ENCODE data around the gene GPR39.

The GPR39 gene

GRCh38 chr2:132562245-132562644 lies 145.6 kb downstream of the GPR39 start:
- no peaks in the 10 kb centered on the region for H3K27me3 ChIP-seq (ENCODE audit: control insufficient read depth, low read length)
- H3K4me2 ChIP-seq (ENCODE audit: low read length): no peak overlapping the region
- no peaks in the 10 kb centered on the region for H3K36me3 ChIP-seq (ENCODE audit: control insufficient read depth, low read length)
- H3F3A ChIP-seq (ENCODE audit: control insufficient read depth, insufficient read depth): no peaks in the 10 kb centered on the region
- no peak overlapping the region for H3K27ac ChIP-seq (ENCODE audit: low read depth, low read length)
- H3K9me2 ChIP-seq (replicated peaks; ENCODE audit: control insufficient read depth, low read length): no peaks in the 10 kb centered on the region
- no peaks in the 10 kb centered on the region for H3K4me1 ChIP-seq (ENCODE audit: control insufficient read depth, low read length)
- no peaks in the 10 kb centered on the region for H3K79me2 ChIP-seq (ENCODE audit: control insufficient read depth, low read length)
- no peaks in the 10 kb centered on the region for H3K9me3 ChIP-seq (ENCODE audit: control insufficient read depth, insufficient read depth, low read length)
- no peak overlapping the region for H3K4me3 ChIP-seq (ENCODE audit: low read length)
- no peak for TF ChIP-seq EZH2phosphoT487 (IDR thresholded peaks at IDR 0.05; ENCODE audit: borderline replicate concordance, low read length)
- TF ChIP-seq, protein P1, sequence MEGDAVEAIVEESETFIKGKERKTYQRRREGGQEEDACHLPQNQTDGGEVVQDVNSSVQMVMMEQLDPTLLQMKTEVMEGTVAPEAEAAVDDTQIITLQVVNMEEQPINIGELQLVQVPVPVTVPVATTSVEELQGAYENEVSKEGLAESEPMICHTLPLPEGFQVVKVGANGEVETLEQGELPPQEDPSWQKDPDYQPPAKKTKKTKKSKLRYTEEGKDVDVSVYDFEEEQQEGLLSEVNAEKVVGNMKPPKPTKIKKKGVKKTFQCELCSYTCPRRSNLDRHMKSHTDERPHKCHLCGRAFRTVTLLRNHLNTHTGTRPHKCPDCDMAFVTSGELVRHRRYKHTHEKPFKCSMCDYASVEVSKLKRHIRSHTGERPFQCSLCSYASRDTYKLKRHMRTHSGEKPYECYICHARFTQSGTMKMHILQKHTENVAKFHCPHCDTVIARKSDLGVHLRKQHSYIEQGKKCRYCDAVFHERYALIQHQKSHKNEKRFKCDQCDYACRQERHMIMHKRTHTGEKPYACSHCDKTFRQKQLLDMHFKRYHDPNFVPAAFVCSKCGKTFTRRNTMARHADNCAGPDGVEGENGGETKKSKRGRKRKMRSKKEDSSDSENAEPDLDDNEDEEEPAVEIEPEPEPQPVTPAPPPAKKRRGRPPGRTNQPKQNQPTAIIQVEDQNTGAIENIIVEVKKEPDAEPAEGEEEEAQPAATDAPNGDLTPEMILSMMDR (IDR thresholded peaks at IDR 0.05; ENCODE audit: low read depth, low read length, poor library complexity, severe bottlenecking): no peak
- no peaks in the 10 kb centered on the region for H4K20me1 ChIP-seq (ENCODE audit: control insufficient read depth, insufficient read depth, low read depth, low read length)

- no peak overlapping the region for H3K4me2 ChIP-seq (ENCODE audit: low read length)
- H3K4me1 ChIP-seq (ENCODE audit: control insufficient read depth, low read length): no peaks in the 10 kb centered on the region
- H3K4me3 ChIP-seq (ENCODE audit: low read length): no peak overlapping the region
- no peaks in the 10 kb centered on the region for H3F3A ChIP-seq (ENCODE audit: control insufficient read depth, insufficient read depth)
- H4K20me1 ChIP-seq (ENCODE audit: control insufficient read depth, insufficient read depth, low read depth, low read length): no peaks in the 10 kb centered on the region
- no peak for TF ChIP-seq EZH2phosphoT487 (IDR thresholded peaks at IDR 0.05; ENCODE audit: borderline replicate concordance, low read length)
- TF ChIP-seq, protein P1 (IDR thresholded peaks at IDR 0.05; ENCODE audit: low read depth, low read length, poor library complexity, severe bottlenecking): no peak
- H3K9me3 ChIP-seq (ENCODE audit: control insufficient read depth, insufficient read depth, low read length): no peaks in the 10 kb centered on the region
- H3K9me2 ChIP-seq (replicated peaks; ENCODE audit: control insufficient read depth, low read length): no peaks in the 10 kb centered on the region
- H3K27ac ChIP-seq (ENCODE audit: low read depth, low read length): no peak overlapping the region
- H3K36me3 ChIP-seq (ENCODE audit: control insufficient read depth, low read length): no peaks in the 10 kb centered on the region
- no peaks in the 10 kb centered on the region for H3K27me3 ChIP-seq (ENCODE audit: control insufficient read depth, low read length)
- no peaks in the 10 kb centered on the region for H3K79me2 ChIP-seq (ENCODE audit: control insufficient read depth, low read length)
These were observed 147.5 kb downstream of the GPR39 start for GRCh38 chr2:132564065-132564464.

DNA sequence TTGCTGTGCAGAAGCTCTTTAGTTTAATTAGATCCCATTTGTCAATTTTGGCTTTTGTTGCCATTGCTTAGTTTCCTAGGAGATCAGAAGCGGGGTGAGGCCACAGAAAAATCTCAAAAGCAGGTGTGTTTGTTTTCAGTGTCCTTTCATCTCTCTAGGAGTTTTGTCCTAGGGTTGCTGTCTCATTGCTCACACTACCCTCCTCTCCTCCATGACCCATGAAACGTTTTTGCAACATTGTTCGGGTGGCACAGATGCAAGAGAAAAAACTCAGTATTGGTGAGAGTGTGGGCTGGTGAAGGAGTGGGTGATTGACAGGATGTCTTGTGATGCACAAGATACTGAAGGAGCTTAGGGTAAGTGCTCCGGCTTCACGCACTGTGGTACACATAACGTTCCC lies 149.8 kb downstream of the GPR39 start:
- Histone ChIP-seq H3K27me3 (ENCODE audit: control insufficient read depth, low read length) (no peaks in the 10 kb centered on the region), H3K4me1 (ENCODE audit: control insufficient read depth, low read length) (no peaks in the 10 kb centered on the region), H3K9me3 (ENCODE audit: control insufficient read depth, insufficient read depth, low read length) (no peaks in the 10 kb centered on the region), H3K9me2 (replicated peaks; ENCODE audit: control insufficient read depth, low read length) (no peaks in the 10 kb centered on the region), H4K20me1 (ENCODE audit: control insufficient read depth, insufficient read depth, low read depth, low read length) (no peaks in the 10 kb centered on the region), H3K36me3 (ENCODE audit: control insufficient read depth, low read length) (no peaks in the 10 kb centered on the region), H3K79me2 (ENCODE audit: control insufficient read depth, low read length) (no peaks in the 10 kb centered on the region), H3K27ac (ENCODE audit: low read depth, low read length) (no peak overlapping the region), H3K4me3 (ENCODE audit: low read length) (no peak overlapping the region), H3K4me2 (ENCODE audit: low read length) (no peak overlapping the region), H3F3A (ENCODE audit: control insufficient read depth, insufficient read depth) (no peaks in the 10 kb centered on the region)
- TF ChIP-seq EZH2phosphoT487 (IDR thresholded peaks at IDR 0.05; ENCODE audit: borderline replicate concordance, low read length): no peak
- TF ChIP-seq, protein P1 (IDR thresholded peaks at IDR 0.05; ENCODE audit: low read depth, low read length, poor library complexity, severe bottlenecking): no peak

DNA sequence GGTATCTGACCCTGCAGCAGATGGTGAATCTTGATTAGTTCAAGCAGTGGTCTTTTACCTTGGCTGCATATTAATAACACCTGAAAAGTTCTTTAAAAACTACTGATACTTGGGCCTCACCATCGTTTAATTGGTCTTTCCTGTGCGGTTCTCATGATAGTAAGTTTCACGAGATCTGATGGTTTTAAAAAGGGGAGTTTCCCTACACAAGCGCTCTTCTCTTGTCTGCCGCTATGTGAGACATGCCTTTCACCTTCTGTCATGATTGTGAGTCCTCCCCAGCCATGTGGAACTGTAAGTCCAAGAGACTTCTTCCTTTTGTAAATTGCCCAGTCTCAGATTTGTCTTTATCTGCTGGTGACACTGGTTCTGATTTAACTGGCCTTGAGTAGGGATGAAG lies 151.1 kb downstream of the GPR39 start:
- no peak overlapping the region for H3K27ac ChIP-seq (ENCODE audit: low read depth, low read length)
- H3K79me2 ChIP-seq (ENCODE audit: control insufficient read depth, low read length): no peaks in the 10 kb centered on the region
- no peaks in the 10 kb centered on the region for H4K20me1 ChIP-seq (ENCODE audit: control insufficient read depth, insufficient read depth, low read depth, low read length)
- no peaks in the 10 kb centered on the region for H3F3A ChIP-seq (ENCODE audit: control insufficient read depth, insufficient read depth)
- TF ChIP-seq, protein P1 (IDR thresholded peaks at IDR 0.05; ENCODE audit: low read depth, low read length, poor library complexity, severe bottlenecking): no peak
- TF ChIP-seq EZH2phosphoT487 (IDR thresholded peaks at IDR 0.05; ENCODE audit: borderline replicate concordance, low read length): no peak
- no peaks in the 10 kb centered on the region for H3K9me2 ChIP-seq (replicated peaks; ENCODE audit: control insufficient read depth, low read length)
- H3K36me3 ChIP-seq (ENCODE audit: control insufficient read depth, low read length): no peaks in the 10 kb centered on the region
- no peaks in the 10 kb centered on the region for H3K9me3 ChIP-seq (ENCODE audit: control insufficient read depth, insufficient read depth, low read length)
- H3K4me3 ChIP-seq (ENCODE audit: low read length): no peak overlapping the region
- no peaks in the 10 kb centered on the region for H3K4me1 ChIP-seq (ENCODE audit: control insufficient read depth, low read length)
- no peaks in the 10 kb centered on the region for H3K27me3 ChIP-seq (ENCODE audit: control insufficient read depth, low read length)
- H3K4me2 ChIP-seq (ENCODE audit: low read length): no peak overlapping the region
